GM15510 (cell line): ENCODE data around the gene SMIM5.

Experiments
- POLR2A ChIP-seq: IDR thresholded peaks from 3 replicates; pipeline ENCODE4 v1.6.1; 2011; ENCODE audit warnings: borderline replicate concordance; ENCODE audit not compliant: insufficient read length; ENCODE audit errors: extremely low read depth

Gene SMIM5

DNA sequence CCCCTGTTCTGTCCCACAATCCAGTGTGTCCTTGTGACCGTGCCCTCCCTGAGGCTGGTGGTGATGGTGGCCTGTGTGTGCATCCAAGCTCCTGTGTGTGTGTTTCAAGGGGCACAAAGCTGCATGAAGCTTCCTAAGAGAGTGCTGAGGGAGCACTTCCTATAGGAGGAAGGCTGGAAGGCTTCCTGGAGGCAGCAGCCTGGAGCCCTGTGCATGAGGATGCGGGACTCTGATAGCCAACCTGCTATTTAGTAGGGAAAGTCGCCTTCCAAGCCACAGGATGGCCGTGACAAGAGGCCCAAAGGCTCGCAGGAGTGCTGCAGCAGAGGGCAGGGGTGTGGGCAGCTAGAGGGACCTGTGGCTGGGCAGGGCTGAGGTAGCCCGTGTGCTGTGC is 37.3 kb upstream of the SMIM5 start:
- no peak for TF ChIP-seq POLR2A

DNA sequence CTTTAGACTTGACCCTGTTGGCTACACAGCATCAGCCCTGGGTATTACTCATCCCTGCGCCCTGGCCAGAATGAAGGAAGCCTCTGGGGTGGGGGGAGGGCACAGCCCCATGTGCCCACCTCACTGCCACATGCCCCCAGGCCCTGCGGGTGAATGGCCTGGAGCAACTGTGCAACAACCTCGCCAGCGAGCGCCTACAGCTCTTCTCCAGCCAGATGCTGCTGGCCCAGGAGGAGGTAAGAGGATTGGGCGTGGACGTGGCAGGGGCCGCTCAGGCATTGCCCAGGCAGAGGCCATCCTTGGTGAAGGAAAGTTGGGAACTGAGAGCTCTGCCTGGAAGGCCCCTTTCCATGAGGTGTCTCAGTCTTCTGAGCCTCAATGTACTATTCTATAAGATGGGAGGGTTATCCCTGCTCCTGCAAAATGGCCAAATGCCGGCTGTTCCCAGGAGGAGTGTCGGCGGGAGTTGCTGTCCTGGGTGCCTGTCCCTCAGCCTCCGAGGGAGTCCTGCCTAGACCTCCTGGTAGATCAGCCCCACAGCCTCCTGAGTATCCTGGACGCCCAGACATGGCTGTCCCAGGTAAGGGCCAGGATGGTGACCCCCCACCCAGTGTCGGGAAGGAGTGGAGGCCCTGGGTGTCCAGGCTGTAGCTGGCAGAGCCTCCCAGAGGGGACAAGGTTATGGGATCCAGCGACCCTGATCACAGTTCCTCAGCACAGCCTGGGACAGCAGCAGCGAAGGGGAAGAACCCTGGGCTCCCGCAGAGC is 36.7 kb upstream of the SMIM5 start:
- TF ChIP-seq POLR2A = no peak

DNA sequence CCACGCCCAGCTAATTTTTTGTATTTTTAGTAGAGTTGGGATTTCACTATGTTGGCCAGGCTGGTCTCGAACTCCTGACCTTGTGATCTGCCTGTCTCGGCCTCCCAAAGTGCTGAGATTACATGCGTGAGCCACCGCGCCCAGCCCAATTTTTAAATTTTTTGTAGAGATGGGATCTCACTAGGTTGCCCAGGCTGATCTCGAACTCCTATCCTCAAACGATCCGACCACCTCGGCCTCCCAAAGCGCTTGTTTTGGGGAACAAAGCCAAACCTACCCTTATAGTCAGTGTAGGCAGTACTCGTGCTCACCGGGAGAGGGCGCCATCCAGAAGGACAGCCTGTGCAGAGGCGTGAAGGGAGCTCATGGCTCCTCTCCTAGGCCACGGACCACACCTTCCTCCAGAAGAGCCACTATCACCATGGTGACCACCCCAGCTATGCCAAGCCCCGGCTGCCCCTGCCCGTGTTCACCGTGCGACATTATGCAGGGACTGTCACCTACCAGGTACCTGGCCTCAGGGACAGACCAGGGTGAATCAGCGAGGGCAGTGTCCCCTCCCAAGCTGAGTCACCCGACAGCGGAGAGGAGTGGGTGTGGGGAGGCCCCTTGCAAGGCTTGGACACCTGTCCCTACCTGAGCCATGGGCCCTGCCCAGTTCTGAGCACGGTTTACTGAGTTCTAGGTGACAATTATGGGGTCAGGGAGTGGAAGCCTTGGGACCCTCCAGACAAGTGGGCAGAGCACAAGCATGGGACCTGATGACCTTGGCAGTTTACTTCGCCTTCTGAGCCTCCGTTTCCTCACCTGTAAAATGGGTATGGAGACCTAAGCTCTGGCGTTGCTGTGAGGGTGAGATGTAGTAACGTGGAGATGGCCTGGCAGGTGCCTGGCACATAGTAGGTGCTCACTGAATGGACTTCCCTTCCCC is 31.9 kb upstream of the SMIM5 start:
- TF ChIP-seq POLR2A = no peak

DNA sequence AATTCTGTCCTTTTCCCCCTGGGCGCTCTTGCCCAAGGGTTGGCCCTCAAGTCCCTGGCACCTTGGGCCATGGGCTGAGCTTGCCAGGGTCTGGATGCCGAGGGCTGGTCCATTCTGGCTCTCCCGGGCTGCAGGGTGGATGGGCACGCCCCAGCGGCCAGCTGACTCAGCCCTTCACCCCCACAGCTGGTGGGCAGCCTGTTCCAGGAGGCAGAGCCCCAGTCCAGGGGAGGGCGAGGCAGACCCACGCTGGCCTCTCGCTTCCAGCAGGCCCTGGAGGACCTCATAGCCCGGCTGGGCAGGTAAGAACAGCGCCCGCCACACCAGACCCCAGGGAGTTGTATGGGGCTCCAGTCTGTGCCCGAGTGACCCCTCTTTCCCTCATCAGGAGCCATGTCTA is 30.6 kb upstream of the SMIM5 start:
- TF ChIP-seq POLR2A = no peak

DNA sequence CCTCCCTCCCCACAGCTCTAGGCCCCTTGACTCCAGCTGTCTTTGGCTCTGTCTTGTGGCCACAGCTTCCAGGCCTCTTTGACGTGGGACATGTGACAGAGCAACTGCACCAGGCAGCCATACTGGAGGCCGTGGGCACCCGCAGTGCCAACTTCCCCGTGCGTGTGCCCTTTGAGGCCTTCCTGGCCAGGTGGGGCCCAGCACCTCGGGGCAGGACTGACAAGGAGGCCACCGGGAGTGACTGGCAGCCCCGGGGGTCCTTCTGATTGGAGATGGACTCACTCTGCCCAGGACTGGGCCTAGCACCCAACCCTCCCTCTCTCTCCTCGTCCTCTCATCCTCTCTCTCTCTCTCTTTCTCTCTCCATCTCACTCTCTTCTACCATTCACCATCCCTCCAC is 30.1 kb upstream of the SMIM5 start:
- TF ChIP-seq POLR2A = no peak

DNA sequence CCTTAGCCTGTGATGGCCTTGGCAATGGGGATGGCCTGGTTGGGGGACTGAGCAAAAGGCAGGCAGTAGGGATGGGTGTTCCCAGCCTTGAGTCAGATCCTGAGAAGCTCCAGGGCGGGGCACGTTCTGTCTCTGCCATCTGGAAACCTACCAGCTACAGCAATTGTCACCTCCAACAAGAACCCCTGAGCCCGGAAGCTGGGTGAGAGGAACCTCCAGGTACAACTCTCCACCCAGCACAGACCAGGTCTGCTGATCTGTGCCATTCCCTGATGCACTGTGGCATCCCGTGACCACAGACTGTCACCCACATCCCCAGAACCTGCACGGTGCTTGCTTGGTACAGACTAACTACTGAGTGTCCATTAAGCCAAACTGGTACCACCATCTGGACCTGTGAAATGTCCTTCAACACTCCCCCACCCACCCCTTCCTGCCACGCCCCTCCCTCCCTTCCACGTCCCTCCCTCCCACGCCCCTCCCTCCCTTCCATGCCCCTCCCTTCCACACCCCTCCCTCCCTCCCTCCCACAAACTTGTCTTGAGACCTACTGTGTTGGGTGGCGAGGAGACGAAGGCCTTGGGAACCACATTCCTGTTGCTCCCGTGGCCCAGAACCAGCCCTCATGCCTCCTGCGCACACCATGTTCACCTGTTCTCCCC is 29.1 kb upstream of the SMIM5 start:
- no peak for TF ChIP-seq POLR2A

DNA sequence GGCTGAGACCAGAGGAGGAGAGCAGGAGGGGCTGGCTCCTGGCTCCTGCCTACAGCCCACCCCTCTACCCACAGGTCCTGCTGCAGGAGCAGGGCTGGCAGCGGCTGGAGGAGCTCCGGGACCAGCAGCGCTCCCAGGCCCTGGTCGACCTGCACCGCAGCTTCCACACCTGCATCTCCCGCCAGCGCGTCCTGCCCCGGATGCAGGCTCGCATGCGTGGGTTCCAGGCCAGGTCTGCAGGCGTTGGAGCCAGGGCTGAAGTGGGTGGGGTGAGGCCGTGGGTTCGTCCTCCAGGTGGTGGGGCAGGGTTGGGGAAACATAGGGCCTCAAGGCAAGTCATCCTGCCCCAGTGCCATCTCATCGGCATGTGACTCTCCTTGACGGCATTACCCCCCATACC is 27.4 kb upstream of the SMIM5 start:
- no peak for TF ChIP-seq POLR2A

DNA sequence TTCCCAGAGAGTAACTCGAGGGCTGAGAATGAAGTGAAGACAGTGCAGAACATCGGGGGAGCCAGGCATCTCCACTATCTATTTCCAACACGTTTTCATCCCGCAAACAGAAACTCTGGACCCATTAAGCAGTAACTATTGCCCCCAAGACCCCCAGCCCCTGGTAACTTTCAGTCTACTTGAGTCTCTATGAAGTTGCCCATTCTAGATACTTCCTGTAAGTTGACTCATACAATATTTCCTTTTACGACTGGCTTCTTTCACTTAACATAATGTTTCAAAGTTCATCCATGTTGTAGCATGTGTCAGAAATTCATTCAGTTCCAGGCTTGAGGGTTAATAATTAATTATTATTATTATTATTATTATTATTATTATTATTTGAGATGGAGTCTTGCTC is 26.1 kb upstream of the SMIM5 start:
- no peak for TF ChIP-seq POLR2A

DNA sequence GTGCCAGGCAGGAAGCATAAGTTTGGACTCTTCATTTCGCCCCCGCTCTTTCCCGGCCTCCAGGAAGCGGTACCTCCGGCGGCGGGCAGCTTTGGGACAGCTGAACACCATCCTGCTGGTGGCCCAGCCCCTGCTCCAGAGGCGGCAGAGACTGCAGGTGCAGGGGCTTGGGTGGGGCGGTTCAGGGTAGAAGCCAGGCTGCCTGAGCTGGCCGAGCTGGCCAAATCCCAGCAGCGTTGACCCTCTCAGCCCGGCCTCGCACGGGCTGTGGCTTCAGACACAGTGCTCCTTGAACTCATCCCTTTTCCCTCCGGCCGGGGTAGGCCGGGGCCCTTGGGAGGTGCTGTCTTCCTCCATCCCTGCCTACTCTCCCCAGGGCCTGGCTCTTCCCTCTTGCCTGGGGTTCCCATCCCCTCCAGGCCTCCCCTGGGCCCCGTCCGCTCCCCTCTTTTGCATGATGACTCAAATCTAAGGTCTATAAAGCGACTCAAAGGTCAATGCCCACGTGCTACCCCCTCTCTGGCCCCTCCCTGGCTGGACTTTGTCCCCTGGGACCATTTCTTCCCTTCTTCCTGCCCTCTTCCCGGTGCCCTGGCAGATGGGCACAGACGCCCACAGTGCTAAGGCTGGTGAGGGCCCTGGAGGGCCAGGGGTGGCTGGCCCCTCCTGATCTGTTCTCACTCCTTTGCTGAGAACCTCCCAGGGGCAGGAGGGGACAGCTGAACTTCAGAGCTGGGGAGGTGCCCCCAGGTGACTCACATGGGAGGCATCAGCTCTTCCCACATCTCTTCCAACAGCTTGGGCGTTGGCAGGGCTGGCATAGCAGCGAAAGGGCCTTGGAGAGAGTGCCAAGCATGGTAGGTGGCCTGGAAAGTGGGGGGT is 22.9 kb upstream of the SMIM5 start:
- TF ChIP-seq POLR2A = no peak

DNA sequence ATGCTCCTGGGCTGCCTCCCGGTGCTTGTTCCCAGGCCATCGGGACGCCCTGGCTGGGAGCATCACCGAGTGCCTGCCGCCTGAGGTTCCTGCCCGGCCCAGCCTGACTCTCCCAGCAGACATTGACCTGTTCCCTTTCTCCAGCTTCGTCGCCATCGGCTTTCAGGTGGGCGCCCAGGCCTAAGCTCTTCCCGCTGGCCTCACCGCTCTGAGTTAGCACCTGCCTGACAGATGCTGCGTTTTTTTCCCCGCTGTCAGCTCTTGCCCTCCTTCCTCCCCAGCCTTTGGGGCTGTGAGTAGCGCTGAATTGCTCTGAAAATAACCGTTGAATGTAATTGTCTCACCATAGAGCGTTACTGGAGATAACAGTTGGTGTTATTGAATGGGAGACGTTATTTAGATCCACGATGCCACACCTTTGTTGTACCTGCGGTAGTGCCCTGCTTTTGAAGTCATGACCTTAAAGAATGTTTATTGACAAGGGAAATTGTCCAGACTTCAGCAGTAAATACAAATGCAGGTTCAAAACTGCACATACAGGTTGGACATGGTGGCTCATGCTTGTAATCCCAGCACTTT is 21.3 kb upstream of the SMIM5 start:
- TF ChIP-seq POLR2A = no peak

DNA sequence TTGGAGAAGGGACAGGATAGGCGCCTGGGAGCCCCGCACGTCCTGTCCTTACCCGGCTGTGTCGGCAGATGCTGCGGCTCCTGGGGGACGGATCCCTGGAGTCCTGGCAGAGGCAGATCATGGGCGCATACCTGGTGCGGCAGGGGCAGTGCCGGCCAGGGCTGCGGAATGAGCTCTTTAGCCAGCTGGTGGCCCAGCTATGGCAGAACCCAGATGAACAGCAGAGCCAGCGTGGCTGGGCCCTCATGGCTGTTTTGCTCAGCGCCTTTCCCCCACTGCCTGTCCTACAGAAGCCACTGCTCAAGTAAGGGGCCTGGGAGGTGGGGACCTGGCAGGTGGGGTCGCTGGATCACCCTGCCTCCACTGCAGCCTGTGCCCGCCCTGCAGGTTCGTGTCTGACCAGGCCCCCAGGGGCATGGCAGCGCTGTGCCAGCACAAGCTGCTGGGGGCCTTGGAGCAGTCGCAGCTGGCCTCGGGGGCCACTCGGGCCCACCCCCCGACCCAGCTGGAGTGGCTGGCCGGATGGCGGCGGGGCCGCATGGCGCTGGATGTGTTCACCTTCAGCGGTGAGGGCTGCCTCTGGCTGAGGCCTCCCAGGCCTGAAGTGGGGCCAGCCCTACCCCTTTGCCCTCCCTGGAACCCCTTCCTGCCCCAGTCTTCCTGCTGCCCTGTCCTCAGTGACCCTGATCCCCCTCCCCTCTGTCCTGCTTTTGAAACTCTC is 20.2 kb upstream of the SMIM5 start:
- no peak for TF ChIP-seq POLR2A

DNA sequence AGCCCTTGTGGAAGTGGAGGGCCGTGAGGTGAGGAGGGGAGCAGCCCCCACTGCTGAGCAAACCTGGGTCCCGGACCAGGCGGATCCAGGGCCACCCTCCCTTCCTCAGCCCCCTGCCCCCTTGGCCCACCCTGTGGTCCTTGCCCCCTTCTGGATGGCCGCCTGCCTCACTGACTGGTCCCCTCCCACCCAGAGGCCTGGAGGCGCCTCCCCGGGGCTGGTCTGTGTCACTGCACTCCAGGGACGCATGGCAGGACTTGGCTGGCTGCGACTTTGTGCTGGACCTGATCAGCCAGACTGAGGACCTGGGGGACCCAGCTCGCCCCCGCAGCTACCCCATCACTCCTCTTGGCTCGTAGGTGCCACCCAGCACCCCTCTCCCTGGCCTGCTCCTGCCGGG is 19.2 kb upstream of the SMIM5 start:
- TF ChIP-seq POLR2A = no peak

DNA sequence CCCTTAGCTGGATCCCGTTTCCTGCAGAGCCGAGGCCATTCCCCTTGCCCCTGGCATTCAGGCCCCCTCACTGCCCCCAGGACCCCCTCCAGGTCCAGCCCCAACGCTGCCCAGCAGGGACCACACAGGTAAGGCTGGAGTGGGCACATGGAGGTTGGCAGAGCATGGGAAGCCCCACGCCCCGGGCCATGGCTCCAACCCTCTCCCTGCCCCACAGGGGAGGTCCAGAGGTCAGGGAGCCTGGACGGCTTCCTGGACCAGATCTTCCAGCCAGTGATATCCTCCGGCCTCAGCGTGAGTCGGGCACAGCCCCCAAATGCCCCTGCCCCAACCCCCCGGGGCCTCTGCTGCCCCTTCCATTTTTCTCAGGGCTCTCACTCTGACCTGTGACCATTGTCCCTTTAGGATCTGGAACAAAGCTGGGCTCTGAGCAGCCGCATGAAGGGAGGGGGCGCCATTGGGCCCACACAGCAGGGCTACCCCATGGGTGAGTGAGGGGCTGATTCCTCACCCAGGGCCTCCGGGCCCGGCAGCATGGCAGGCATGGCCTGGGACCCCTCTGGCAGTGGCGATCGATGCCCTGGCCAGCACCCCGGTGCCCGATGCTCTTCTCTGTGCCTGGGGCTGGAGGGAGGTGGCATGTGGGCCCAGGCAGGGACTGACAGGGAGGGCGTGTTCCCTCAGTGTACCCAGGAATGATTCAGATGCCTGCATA is 18.5 kb upstream of the SMIM5 start:
- no peak for TF ChIP-seq POLR2A
